Measurements from ENCODE around the gene DCK. TPM values are rescaled to one million over a fixed set of nuclear protein-coding genes. Genes with fewer than 3 reads are reported as not detected.
"Not testable (repeated sequence)": the region's sequence is repeated elsewhere in the genome, so short reads cannot be mapped to it uniquely, and the experiment has no call there.

Gene DCK
- total RNA-seq, 1 donor from 2014 or later = 24.5 TPM

GRCh38 chr4:70997546-70997945 is 4.1 kb downstream of the DCK start:
- H3K27me3 ChIP-seq = no peaks in the 10 kb centered on the region
- intact Hi-C loops (cut with DNase I) = loop anchor here (10.0 kb wide), 2 partner anchors 187 to 393 kb away; no protein-coding TSS in a partner anchor
- H3K4me3 ChIP-seq = no peak overlapping the region
- peaks cover 3 to 6% of the 10 kb centered on the region in 2 donors for H3K4me1 ChIP-seq
- no peak overlapping the region for H3K27ac ChIP-seq
- TF ChIP-seq CTCF (IDR thresholded peaks at IDR 0.05) = no peak
- DNase-seq (ENCODE audit: low spot score in 2 of 2) = no peak
- no peaks in the 10 kb centered on the region for H3K9me3 ChIP-seq
- H3K36me3 ChIP-seq = peaks cover 0 to 9% of the 10 kb centered on the region in 2 donors

- H3K4me3 ChIP-seq; H3K27me3 ChIP-seq; DNase-seq (ENCODE audit: low spot score in 2 of 2); H3K27ac ChIP-seq; H3K9me3 ChIP-seq; H3K4me1 ChIP-seq; H3K36me3 ChIP-seq: not testable (repeated sequence)
- intact Hi-C loops (cut with DNase I) = loop anchor here (10.0 kb wide), 3 partner anchors 185 to 395 kb away; no protein-coding TSS in a partner anchor
These were observed 6.2 kb downstream of the DCK start for GRCh38 chr4:70999639-71000038.

GRCh38 chr4:71001363-71001762 is 7.9 kb downstream of the DCK start:
- not testable (repeated sequence) for H3K9me3 ChIP-seq; H3K4me1 ChIP-seq; DNase-seq (ENCODE audit: low spot score in 2 of 2); H3K36me3 ChIP-seq; H3K27me3 ChIP-seq; H3K27ac ChIP-seq; H3K4me3 ChIP-seq
- intact Hi-C loops (cut with DNase I) = loop anchor here (10.0 kb wide), 1 partner anchor 357 kb away; no protein-coding TSS in a partner anchor

- H3K4me3 ChIP-seq = no peak overlapping the region
- no peak for DNase-seq (ENCODE audit: low spot score in 2 of 2)
- no peaks in the 10 kb centered on the region for H3K9me3 ChIP-seq
- no peak overlapping the region for H3K27ac ChIP-seq
- intact Hi-C loops (cut with DNase I) = loop anchor here (10.0 kb wide), 1 partner anchor 360 kb away; no protein-coding TSS in a partner anchor
- H3K27me3 ChIP-seq = no peaks in the 10 kb centered on the region
- peaks cover 0 to 4% of the 10 kb centered on the region in 2 donors for H3K36me3 ChIP-seq
- H3K4me1 ChIP-seq = no peaks in the 10 kb centered on the region
- TF ChIP-seq CTCF (IDR thresholded peaks at IDR 0.05) = no peak
These were observed 10.9 kb downstream of the DCK start for GRCh38 chr4:71004281-71004851.

DNA sequence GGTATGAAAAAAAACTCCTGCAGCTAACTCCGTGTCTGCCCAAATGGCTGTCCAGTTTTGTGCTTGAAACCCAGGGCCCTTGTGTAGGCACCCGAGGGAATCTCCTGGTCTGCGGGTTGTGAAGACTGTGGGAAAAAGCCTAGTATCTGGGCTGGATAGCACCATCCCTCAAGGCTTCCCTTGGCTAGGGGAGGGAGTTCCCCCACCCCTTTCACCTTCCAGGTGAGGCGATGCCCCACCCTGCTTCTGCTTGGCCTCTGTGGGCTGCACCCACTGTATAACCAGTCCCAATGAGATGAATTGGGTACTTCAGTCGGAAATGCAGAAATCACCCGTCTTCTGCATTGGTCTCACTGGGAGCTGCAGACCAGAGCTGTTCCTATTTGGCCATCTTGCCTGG is 11.6 kb downstream of the DCK start:
- intact Hi-C loops (cut with DNase I) = loop anchor here (5.0 to 10.0 kb wide), 2 partner anchors 168 to 360 kb away; partner anchors contain the start of gene GRSF1
- H3K27ac ChIP-seq; H3K27me3 ChIP-seq; DNase-seq (ENCODE audit: low spot score in 2 of 2); H3K4me3 ChIP-seq; H3K4me1 ChIP-seq; H3K36me3 ChIP-seq; H3K9me3 ChIP-seq: not testable (repeated sequence)

DNA sequence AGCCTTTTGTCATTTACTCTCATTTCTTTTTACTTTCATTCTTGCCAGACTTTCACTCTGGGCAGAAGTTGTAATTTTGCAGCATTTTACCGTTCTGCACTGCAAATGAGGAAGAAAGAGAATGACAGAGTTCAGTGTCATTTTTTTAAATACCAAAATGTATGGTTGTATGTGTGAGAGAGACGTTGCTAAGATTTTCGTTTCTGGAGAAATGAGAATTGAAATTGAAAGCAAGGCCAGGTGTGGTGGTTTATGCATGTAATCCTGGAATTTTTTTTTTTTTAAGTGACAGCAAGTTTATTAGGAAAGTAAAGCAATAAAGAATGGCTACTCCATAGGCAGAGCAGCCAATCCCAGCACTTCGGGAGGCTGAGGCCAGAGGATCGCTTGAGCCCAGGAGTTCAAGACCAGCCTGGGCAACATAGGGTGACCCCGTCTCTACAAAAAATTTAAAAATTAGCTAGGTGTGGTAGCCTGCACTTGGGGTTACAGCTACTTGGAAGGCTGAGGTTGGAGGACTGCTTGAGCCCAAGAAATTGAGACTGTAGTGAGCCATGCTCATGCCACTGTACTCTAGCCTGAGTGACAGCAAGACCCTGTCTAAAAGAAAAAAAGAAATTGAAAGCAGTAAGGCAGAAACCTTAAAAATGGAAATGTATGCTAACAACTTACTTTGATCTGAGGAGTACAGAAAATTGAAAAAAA is 12.9 kb downstream of the DCK start:
- Histone ChIP-seq H3K9me3 (no peaks in the 10 kb centered on the region), H3K27ac (no peak overlapping the region), H3K27me3 (no peaks in the 10 kb centered on the region), H3K4me1 (no peaks in the 10 kb centered on the region), H3K36me3 (no peaks in the 10 kb centered on the region), H3K4me3 (no peak overlapping the region)
- intact Hi-C loops (cut with DNase I) = loop anchor here (5.0 to 10.0 kb wide), 2 partner anchors 169 to 362 kb away; partner anchors contain the start of gene GRSF1
- DNase-seq (ENCODE audit: low spot score in 2 of 2) = no peak
- TF ChIP-seq CTCF (IDR thresholded peaks at IDR 0.05) = no peak

DNA sequence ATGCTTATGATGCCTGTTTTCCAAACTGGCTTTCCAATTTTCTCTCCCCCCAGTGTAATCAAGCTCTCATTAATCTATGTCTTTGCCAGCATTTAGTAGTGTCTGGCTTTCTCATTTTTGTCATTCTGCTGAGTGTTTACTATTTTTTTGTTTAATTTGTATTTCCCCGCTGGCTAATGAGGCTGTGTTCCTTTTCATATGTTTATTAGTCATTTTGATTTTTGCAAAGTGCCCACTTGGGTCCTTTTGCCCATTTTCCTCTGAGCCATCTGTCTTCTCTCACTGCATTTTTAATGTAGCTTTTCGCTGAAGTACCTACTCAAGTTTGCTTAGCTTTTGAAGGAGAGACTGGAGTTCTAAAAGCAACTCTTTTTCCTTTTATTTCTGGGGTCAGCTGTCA is 14.7 kb downstream of the DCK start:
- no peak overlapping the region for H3K27ac ChIP-seq
- no peaks in the 10 kb centered on the region for H3K36me3 ChIP-seq
- no peaks in the 10 kb centered on the region for H3K9me3 ChIP-seq
- H3K27me3 ChIP-seq = no peaks in the 10 kb centered on the region
- no peaks in the 10 kb centered on the region for H3K4me1 ChIP-seq
- no peak overlapping the region for H3K4me3 ChIP-seq
- intact Hi-C loops (cut with DNase I) = loop anchor here (5.0 to 10.0 kb wide), 2 partner anchors 171 to 363 kb away; partner anchors contain the start of gene GRSF1
- DNase-seq (ENCODE audit: low spot score in 2 of 2) = no peak
- no peak for TF ChIP-seq CTCF (IDR thresholded peaks at IDR 0.05)
